Measurements from ENCODE around the gene FAIM2.
"Not testable (repeated sequence)": the region's sequence is repeated elsewhere in the genome, so short reads cannot be mapped to it uniquely, and the experiment has no call there.

The FAIM2 gene

DNA sequence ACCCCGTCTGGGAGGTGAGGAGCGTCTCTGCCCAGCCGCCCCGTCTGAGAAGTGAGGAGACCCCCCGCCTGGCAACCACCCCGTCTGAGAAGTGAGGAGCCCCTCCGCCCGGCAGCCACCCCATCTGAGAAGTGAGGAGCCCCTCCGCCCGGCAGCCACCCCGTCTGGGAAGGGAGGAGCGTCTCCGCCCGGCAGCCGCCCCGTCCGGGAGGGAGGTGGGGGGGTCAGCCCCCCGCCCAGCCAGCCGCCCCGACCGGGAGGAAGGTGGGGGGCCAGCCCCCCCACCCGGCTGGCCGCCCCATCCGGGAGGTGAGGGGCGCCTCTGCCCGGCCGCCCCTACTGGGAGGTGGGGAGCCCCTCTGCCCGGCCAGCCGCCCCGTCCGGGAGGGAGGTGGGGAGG is 42.8 kb downstream of the FAIM2 start:
- not testable (repeated sequence) for DNase-seq

DNA sequence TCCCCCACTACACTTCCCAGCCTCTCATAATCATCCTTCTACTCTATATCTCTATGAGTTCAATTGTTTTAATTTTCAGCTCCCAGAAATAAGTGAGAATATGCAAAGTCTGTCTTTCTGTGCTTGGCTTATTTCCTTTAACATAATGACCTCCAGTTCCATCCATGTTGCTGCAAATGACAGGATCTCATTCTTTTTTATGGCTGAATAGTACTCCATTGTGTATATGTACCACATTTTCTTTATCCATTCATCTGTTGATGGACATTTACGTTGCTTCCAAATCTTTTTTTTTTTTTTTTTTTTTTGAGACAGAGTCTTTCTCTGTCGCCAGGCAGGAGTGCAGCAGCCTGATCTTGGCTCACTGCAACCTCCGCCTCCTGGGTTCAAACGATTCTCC is 47.8 kb downstream of the FAIM2 start:
- DNase-seq: not testable (repeated sequence)

DNA sequence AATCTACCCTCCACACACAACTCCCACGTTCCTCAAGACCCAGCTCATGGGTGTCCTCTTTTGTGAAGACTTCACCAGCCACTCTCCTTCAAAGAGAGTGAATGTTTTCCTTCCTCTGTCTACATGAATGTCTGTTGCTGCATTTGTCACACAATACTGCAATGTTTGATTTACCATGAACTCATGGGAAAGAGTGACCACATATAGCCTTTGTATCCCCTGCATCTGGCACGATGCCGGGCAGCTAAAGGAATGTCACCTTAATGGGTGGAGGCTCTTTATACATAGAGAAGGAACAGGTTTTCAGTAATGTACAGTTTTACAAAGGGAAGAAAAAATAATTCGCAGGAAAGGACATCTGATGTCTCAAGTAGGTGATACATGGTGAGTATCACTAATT is 48.7 kb downstream of the FAIM2 start:
- DNase-seq: no peak

DNA sequence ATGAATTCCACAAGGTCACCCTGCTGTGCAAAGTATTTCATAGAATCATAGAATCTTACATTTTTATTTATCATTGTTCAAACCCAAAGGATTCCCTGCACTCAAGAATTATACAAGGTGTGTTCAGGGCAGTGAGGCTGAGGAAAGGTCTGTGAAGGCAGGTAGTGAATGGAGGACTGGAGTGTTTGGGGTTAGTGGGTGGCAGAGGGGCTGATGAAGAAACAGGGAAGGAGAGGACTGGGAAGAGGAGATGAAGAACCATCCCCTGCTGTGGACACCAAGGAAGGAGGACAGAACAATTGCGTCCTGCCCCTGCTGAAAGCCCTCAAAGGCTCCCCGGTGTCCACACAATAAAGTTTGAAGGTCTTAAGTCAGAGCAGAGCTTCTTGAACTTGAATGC is 50.0 kb downstream of the FAIM2 start:
- DNase-seq: no peak

DNA sequence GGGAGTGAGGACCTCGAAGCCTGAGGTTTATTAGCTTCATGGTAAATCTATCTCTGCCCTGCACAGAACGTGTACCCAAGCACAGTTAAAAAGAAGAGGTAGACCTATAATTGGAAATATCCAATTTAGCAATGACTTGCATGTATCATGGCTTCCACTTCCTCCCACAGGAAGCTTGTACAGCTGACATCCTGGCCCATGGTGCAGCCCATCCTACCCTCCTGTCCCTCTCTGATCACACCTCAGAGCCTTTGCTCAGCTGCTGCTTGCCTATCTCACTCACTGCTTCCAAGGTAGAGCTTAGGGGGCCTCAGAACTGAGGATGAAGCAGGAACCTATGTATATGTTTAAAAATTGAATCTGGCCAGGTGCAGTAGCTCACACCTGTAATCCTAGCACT is 56.5 kb downstream of the FAIM2 start:
- no peak for DNase-seq

DNA sequence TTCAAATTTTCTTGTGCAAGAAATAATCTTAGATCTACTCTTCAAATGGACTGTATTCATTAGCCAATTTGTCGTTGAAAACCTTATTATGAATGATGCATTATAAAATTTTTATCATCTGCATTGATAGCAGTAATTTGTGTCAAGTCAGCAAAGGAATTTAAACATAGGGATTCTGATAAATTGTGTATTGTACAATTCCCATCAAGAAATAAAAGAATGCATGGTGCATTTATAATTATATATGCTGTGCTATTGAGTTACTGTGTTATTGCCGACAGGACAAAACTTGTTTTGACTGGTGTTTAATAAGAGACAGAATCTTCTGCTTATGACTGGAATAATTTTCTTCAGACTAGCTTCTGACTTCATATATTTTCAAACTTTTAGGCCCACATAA is 57.7 kb downstream of the FAIM2 start:
- DNase-seq: no peak

DNA sequence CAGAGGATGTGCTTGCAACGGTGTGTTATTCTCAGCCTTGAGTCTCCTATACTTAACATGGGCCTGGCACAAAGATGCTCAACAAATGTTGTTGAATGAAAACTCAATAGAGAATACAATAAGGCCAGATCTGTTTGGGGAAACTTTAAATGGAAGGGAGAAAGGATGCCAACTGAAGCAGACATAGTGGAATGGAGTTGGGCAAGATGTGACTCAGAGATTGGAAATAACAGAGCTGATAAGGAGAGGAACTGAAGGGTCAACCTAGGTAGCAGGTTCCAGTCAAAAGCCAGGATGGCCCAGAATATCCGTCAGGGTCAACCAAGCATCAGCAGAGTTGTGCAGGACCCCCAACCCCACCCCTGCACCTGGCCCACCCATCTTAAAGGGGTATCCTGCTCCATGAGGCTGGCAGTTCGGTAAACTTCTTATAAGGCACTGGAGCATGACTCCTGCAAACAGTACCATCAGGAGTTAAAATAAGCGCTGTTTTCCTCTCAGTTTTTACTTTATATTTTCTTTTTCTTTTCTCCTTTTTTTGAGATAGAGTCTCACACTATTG is 59.7 kb downstream of the FAIM2 start:
- peak; percentile 23 to 43 (median 32) for DNase-seq

DNA sequence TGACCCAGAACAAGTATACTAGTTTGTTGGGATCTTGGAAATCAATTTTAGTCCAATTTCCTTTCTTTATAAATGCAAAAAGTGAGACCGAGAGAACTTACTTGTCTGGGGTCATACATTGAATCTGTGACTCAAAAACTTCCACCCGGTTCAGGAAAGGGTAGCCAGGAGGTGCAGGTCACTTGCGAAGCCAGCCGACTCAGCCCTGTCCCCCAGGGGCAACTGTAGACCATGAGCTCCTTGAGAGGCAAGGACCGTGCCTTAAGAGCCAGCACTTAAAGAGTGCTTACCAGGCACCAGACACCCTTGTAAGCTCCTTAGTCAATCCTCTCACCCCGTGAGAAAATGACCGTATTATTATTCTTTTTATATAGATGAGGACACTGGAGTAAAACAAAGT is 60.3 kb downstream of the FAIM2 start:
- DNase-seq: no peak

DNA sequence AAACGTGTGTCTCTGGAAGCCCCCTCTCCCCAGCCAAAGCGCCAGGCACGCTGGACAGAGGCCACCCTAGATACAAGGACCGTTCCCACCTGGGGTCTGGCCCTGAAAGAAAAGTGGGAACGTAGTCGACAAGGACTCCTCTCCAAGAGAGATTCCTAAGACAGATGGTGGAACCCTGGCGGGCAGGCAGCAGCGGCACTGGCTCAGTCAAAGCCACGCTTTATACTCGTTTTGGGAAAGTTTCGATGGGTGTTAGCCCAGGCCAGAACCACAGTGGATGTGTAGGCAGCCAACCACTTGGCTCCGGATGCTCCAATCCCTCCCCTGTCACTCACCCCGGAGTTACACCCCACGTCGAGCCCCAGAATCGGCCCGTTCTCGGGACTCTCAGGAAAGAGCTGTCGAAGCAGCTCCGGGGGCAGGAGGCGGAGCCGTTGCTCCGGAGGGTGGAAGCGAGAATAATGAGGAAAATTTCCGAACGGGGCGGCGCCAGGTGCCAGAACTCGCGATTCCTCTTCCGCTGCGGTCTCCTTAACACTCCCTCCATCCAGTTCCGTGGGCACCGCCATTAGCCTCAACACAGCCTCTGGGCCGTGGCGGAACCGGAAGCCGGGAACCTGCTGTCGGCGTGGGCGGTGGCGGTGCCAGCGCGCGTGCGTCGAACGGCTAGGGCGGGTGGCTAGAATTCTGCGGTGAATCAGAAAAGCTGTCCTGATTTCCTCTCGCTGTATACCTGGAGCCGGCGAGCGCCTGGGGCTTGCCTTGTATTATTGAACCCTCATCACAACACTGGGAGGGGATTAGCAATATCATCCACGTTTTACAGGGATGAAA is 61.0 kb downstream of the FAIM2 start, which contains the start of gene BCDIN3D:
BCDIN3D (minus strand) TSS at position 588 of the 834 bp plus-strand sequence; CDS start at position 569, 19 bp downstream.
- peak; percentile 95 to 98 (median 97) for DNase-seq

DNA sequence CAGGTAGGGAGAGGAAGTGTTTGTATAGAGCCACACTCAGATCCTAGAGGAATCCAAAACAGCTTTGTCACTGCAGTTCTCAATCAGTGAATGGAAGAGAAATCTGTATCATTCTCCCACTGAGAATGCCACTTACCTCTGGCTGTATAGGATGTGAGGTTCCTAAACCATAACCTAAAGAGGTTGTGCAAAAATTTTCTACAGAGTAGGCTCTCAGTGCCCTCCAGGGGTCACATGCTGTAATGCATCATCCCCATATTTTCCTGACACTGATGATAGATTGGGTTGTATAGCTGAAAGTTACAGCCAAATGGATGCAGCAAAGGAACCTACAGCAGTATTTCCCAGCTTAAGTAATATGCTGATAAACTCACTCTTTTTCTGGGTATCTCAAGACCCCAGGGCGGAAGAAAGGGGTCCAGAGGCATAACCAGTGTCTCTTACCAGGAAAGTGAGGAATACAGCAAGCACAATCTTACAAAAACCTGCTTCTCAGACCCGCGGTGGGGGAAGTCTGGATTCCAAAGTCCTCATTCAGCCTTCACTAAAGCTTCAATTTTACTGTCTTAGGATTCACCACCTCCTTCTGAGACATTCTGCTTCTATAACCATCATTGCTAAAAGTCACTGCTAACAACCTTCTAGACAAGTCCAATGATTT is 64.6 kb downstream of the FAIM2 start:
- DNase-seq: peak; percentile 70 to 78 (median 77)

DNA sequence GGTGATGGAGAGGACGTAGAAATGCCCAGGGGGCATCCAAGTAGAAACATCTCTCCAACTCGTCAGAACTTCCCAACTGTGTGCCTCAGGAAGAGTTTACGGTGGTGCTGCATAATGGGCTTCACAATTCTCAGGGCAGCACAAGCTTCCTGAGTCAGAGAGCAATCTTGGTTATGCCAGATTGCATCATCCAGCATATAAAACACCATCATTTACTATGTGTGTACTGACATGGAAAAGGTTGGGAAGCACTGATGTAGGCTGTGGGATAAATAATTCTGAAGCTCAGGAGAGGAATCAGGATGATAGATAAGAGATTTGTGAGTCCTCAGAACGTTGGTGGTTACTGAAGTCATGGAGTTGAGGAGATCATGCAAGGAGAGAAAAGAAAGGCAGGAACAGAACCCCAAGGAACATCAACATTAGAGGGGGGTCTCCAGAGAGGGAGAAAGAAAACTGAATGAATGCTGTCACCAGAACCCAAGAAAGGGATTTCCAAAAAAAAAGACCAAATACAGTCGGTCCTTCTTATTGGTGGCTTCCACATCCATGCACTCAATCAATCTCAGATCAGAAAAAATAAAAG is 70.8 kb downstream of the FAIM2 start:
- no peak for DNase-seq

DNA sequence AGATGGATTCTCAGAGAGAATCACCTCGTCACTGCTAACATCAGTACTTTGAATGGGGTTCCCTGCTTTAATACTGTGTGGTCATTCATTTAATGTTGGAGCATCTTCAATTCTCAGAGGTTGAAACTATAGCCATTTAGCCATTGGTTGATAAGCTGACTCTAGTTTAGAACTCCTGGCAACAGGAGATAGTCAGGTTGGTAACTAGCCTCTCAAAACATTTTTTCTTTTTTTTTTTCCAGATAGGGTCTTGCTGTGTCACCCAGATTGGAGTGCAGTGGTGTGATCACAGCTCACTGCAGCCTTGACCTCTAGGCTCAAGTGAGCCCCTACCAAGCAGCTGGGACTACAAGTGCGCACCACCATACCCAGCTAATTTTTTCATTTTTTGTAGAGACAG is 72.0 kb downstream of the FAIM2 start:
- no peak for DNase-seq

DNA sequence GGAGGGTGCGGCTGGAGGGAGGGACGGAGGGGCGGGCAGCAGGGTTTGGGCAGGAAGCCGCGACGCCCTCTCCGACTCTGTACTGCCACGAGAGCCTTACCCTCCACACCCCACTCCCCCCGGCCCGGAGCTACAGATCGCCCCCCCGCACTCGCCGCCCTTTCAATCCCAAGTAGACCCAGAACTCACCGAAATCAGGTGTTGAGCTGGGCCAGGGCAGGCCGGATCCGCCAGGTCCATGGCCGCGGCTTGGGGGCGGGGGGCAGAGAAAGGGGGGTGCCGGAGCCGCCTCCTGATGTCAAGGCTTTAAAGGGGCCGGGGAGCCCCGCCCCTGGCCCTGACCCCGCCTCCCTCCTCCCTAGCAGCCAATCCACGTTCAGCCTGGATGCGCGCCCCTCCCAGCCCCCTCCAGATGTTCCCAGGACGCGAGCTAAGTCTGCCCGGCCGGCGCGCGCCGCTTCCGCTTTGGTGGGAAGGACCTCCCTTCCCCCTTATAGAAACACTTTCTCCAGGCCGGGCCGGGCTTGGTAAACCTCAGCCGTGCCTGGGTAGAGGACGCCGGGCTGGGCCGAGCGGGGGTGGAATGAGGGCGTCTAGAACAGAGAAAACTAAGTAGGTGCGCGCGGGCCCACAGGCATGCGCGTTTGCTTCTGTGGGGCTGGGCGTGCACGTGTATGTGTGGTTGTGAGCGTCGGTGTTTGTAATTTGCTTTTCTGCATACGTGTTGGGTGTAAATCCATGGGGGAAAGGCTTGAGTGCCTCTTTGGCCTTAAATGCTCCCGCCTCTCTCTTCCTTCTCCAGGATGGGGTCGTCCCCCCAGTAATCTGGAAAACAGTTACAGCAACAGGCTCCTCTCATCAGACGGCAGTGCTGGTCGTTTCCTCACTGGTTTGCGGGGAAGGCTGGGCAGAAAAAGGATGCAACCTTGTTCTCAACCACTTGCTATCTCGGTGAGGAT is 75.3 kb downstream of the FAIM2 start, which contains the start of gene NCKAP5L:
NCKAP5L (minus strand) TSS at position 281 of the 959 bp plus-strand sequence. CDS start 24,369 bp downstream, outside the sequence.
- peak; percentile 96 to 98 (median 98) for DNase-seq

DNA sequence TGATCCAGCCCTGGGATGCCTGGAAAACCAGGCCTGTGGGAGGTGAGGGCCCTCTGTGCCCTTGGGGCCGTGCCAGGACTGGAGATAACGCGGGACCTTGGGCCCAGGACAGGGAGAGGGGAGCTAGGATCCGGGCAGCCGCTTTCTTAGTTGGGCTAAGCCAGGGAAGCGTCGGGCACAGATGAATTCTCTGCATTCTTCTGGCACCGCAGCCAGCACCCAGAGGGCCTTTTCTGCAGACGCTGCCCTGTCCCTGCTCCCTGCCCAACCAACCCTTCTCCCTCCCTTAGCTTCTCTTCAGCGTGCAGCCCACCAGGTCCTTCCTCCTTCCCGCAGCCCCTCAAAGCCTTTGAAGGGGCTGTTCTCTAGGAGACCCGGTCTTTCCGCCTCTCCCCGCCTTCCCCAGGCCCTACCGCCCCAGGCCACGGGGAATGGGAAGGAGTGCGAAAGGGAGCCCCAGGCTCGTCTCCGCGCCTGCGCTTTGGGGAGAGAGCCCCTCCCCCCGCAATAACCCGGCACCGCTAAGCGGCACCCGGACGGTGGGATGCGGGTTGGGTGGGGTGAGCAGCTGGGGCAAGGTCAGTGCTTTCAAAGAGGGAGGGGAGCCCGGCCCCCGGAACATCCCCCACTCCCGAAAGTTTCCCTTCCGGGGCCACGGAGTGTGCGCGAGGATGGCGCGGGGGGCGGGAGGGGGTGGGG is 76.2 kb downstream of the FAIM2 start:
- DNase-seq: peak; percentile 62 to 85 (median 68)

DNA sequence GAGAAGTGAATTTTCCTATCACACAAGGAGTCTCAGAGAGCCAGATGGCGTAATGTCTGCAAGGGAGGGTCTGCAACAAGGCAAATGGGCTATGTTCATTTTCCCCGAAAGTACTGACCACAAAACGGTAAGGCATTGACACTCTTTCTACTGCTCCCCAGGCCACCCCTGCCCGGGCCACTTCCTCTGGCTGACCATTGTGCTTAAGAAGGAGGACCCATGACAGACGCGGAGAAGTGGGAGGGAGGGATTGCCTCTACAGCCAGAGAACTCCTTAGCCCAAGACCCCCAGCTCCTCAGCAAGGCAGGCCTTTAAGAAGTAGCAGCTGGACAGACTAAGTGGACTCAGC is 76.7 kb downstream of the FAIM2 start:
- DNase-seq: peak; percentile 33 to 56 (median 40)

DNA sequence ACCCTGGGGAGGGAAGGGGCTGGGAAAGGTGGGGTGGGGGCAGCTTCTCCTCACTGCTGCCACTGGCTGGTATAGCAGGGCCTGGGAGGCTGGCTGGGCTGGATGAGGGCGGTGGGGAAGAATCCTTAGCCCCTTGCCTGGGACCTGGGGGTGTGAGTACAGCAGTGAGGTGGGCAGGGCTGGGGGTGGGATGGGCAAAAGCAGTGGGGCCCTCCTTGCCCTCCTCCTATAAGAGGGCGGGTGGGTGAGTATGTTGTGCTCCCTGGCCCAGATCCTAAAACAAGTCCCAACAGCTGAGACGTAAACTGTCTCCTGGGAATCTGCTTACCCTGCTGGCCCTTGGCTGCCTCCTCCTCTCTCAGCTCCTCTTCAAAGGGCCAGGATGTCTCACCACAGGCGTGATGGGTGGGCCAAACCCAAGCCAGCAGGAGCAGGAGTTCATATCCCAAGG is 77.7 kb downstream of the FAIM2 start:
- no peak for DNase-seq

DNA sequence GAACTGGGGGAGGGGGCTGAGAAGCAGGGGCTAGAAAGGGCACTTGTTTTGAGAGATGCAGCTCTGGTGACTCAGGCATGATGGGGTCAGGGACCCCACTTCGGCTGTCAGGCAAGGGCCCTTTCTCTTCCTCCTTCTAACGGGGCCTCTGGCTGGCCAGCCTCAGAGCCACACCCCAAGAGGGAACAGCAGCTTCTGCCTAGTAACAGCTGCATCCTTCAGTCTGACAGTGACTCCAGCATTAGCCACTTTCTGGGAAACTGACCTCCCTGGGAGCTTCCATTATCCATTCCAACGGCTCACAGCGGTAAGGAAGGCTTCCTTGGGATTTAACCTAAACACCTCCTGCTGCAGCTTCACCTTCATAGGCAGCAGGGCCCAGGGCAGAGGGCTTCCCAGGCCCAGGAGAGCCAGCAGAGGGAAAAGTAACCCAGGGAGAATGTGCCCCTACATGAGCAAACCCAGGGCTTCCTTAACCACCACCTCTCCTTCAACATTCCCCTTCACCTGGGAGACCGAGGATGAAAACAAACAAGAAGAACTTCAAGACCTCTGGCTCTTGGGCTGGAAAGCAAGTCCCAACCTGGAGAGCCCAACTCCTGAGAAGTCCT is 78.2 kb downstream of the FAIM2 start:
- peak; percentile 76 to 85 (median 81) for DNase-seq

DNA sequence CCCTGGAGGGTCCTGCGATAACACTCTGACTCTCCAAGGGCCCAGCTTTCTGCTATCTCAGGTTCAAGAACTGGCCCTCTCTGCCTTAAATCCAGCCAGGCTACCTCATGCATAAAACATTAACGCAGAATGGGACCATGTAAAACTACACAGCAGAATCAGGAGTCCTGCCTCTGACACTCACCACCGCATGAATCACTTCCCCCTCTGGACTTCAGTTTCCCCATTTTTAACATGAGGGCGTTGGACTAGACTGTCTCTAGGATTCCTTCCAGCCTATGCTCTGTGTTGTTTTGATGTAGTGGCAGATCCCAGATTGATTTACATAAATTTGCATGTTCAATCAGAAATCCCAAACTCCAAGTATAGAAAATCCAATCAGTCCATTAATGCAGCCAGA is 78.8 kb downstream of the FAIM2 start:
- DNase-seq: peak; percentile 85 to 92 (median 91)

DNA sequence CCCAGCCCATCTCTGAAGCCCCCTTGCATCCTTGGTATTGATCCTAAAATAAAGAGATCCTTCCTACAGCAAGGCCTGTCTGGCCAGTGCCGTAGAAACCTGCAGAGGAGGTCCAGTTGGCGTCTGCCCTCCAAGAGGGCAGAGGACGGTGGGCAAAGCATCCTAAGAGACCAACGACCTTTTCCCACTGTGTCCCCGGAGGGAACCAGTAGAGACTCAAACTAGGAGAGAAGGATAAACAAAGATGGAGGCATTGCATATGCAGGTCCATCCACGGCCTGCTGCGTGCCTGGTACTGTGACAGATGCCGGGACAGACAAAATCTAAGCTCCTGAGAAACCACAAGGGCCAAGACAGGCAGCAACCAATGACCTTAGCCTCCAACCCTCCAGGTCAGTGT is 79.3 kb downstream of the FAIM2 start:
- no peak for DNase-seq

DNA sequence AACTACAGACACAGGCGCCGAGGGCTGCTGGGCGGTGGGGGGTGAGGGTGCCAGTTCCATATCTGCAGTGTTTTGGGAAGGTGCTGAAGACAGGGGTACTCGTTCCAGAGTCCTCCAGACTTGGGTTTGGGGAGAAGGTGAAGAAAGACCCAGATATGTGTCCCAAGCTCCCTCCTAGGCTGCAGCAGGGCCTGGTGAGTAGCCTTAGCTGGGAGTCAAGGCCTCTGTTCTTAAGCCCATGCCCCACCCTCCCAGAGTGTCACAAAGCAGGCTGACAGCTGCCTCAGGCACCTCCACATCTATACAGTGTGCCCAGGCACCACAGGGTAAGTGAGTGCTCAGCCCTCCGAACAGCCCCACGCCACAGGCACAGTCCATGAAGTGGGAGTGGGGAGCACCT is 79.7 kb downstream of the FAIM2 start:
- DNase-seq: no peak

DNA sequence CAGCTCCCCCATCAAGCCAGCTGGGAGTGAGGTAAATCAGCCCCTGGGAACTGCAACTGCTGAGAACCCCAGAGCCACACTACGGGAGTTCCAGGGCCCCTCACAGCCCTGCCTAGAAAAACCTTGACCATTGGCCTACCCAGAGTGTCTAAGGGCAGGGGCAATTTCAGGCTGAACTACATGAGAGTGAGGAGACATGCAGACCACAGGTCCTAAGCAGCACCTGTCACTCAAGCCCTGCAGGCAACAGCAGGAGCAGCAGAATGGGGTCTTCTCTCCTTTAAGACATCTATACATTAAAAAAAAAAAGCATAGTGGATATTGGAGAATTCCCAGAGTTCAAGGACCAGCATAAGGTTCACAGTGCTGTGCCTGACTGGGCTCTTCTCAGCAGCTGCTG is 80.3 kb downstream of the FAIM2 start:
- DNase-seq: no peak

Data from suppressor macrophage treated with lipopolysaccharide for 1 hour (primary cell).